Measurements from ENCODE around the gene ASS1.

Gene ASS1

DNA sequence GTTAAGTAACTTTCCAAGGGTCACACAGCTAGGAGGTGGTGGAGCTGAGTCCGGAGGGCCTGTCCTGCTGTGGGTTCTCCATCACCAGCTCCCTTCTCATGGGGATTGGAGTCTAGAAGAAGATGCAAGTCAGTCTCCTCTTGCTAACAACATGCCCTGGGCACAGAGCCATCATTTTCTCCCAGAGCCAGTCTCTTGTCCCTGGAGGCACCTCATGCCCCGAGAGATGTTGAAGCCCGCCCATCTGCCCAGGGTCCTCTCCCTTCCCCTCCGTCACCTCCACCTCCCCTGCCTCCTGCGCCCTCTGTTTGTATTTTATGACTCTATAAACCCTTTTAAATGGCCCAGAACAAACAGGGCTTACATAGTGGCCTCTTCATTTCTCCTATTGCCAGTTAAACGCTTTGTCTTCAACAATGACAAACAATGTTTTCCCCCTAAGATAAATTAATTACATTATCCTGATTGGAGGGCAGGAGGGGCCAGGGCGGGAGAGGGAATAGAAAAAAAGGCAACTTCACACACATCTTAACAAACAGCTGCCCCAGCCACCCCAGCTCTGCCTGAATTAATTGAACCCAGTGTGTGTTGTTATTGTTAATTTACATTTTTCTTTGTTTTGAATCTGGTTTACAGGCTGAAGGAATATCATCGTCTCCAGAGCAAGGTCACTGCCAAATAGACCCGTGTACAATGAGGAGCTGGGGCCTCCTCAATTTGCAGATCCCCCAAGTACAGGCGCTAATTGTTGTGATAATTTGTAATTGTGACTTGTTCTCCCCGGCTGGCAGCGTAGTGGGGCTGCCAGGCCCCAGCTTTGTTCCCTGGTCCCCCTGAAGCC is 55.8 kb downstream of the ASS1 start:
- no peak for DNase-seq

DNA sequence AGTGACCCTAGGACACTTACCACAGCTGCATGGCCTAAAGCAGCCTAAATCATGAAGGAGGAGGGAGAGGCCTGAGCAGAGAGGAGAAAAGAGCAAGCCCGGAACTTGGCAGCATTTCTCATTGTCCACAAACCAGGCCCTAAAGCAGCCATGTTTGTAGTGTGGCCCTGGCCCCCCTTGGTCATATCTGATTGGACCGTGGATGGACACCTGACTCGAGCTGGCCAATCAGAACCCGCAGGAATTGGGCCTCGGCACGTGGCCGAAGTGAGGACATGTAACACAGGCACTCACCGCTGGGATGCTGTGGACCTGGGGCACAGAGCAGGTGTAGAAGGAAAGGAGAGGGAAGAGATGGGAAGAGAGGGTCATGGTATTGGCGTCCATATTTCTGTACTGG is 56.9 kb downstream of the ASS1 start:
- no peak for DNase-seq

DNA sequence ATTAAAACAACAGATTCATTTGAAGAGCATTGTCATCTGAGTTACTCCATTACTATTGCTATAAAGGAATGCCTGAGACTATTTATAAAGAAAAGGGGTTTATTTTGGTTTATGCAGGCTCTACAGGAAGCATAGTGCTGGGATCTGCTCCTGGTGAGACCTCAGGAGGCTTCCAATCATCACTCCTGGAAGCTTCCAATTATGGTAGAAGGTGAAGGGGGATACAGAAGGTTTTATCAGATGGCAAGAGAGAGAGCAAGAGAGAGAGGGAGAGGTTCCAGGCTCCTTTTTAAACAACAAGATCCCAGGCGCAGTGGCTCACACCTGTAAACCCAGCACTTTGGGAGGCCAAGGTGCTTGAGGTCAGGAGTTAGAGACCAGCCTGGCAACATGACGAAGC is 63.5 kb downstream of the ASS1 start:
- no peak for DNase-seq

DNA sequence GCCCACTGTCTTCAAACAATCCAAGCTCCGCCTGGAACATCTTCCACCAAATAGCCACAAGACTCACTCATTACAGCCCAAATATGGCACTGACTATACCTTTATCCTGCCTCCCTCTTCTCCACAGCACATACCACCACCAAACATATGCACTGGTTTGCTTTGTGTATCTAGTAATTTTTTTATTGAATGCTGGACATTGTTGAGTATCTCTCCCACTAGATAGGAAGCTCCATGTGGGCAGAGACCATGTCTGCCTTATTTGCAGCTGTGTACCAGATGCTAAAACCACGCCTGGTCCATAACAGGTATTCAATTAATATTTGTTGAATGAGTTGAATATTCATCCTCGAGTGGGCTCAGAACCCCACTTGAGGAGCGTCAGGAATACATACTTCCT is 67.4 kb downstream of the ASS1 start:
- no peak for DNase-seq

DNA sequence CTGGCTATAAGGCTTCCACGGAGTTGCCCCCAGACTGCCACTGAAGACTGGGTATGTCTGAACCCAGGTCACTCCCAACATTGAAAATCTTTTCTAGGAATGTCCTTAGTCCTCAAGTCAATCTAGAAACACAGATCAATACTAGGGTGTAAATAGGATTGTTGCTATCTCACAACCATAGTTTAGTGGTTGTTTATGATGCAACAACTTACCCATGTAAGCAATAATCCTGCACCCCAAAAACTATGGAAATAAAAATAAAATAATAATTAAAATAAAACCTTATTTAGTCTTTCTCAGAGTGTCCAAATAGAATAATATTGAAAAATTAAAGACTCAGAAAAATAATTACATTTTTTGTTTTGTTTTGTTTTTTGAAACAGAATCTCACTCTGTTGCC is 68.3 kb downstream of the ASS1 start:
- no peak for DNase-seq

DNA sequence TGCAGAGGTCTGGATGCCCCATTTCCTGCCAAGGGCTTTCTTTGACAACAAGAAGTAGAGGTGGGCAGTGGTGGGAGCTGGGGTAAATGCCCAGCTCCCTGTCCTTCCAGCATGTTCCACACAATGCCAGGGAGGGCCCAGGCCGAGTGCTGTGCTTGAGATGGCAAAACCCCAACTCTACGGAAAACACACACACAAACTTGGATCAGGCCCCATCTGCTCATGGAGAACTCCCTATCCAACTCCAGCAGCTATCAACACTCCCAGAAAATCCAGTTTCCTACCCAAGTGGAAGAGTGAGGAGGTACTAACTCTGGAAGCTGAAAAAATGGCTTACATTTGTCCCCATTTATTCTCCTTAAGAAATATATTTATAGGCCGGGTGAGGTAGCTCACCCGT is 73.5 kb downstream of the ASS1 start:
- no peak for DNase-seq

DNA sequence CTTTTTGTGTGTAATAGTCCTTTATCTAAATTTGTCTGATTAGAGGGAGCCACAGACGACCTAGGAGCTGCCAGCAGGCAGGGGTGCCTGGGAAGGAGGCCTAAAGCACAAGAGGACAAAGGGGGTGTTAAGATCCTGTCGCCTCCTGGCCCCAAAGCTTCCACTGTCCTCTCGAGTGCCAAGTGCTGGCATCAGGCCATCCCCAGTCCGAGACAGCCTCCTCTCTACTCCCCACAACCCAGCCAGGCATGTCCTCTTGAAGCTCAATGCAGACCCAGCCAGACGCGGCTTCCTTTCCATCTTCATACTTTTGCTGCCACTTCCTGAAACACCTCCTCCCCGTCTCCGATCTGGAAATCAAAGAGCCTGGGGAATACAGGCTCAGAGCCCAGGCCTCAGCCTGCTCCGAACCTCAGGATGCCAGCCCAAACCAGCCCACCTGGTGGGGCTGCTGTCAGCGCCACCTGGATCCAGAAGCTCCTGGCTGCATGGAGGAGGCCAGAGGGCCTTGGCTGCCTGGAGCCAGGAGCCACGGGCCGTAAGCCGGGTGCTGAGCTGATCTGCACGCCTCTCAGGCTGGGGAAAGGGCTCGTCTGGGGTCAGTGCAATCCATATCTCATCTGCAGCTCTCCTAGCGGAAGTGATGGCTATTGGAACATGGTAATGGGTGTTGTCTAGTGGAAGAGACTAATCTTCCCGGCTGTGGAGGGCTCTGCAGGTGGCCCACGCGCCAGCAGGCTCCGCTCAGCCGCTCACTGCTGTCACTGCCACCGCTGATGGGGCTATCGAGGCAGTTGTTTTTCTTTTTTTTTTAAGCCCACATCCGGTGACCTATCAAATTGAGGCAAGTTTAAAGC is 74.4 kb downstream of the ASS1 start:
- no peak for DNase-seq

DNA sequence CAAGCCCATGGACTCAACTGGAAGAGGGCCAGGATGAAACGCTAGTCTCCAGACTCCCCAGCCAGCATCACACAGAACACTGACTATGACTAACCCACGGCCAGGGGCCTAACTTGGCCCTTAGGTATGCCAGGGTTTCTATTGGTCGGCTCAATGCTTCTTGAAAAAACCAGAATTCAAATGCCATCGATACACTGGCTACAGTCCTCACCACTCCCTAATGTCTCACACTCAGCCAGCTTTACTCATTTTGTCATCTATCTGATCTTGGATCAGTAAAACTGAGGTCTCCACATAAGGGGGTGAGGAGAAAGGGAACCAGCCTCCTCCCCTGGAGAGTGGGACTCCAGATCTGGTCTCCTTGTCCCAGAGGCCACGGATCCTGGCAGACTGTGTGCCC is 75.2 kb downstream of the ASS1 start:
- DNase-seq: no peak

DNA sequence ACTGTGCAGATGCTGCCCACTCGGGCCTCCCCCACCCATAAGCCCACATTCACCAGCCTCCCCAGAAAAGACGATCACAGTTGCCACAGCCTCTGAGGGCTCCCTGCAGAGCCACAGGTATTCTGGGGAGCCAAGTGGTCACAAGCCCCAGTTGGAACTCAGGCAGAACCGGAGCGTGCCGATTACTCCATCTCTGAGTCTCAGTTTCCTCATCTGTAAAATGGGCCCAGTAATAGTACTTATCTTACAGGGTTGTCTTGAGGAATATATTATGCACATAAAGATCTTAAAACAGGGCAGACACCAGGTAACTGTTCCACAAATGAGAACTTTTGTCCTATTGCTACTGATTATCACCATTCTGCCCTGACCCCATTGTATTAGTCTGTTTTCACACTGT is 77.0 kb downstream of the ASS1 start:
- no peak for DNase-seq

DNA sequence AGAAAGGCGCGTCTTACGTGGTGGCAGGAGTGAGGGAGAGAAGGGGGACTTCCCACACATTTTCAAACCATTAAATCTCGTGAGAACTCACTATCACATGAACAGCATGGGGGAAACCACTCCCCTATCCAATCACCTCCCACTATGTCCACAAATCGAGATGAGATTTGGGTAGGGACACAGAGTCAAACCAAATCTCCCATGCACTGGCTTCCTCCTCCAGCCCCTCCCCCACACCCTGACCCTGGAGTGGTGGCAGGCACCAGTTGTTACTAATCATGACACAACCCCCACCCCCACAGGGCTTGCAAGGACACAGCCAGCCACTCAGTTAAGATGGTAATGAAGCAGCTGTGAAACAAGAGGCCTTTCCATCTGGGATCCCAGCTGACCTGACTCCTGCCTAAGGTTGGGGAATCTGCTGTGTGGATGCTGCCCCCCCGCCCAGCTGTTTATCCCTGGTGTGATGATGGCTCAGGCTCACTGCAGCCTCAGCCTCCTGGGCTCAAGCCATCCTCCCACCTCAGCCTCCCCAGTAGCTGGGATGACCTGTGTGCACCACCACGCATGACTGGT is 77.6 kb downstream of the ASS1 start:
- no peak for DNase-seq

DNA sequence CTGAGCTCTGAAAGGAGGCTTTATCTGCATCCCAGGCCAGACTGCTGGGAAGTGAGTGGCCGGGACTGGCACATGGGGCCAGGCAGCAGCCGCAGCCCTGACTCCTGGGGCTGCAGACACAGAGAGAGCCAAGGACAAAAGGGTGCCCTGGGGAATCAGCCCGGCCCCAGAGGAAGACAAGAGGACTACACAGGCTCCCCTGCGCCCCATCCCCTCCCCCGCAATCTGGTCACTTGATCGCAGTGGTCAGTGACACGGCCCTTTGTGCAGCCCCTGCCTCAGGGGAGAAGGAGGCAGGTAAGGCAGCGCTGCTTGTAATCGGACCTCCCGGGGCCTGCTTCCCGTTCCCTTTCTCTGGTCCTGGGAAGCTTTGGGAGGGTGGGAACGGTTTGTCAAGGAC is 79.2 kb downstream of the ASS1 start:
- no peak for DNase-seq

DNA sequence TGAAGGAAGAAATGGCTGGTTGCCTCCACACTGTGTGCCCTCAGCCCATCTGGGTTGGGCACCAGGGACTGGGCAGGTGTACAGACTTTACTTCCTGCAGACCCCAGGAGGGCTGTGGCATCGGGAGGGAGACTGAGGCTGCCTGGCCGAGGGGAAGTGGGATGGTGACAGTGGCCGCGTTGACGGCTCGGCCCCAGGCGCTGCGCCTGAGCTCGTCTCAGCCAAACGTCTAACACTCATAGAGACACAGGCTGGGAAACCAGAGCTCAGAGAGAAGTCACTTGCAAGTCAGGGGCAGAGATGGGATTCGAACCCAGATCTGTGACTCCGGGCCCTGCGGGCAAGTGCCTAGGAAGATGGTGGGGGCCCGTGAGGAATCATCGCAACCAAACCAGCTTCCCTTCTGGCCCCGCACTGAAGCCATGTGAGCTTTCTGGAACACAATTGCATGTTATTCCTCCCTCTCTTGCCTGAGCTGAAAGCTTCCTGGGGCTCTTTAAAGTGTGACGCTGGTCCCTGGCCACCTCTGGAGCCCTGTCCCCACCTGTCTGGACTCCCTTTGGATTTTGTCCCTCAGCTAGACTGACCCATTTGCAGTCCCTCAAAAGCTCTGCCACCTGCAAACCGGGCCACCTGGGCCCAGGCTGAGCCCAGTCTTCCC is 81.6 kb downstream of the ASS1 start:
- no peak for DNase-seq

DNA sequence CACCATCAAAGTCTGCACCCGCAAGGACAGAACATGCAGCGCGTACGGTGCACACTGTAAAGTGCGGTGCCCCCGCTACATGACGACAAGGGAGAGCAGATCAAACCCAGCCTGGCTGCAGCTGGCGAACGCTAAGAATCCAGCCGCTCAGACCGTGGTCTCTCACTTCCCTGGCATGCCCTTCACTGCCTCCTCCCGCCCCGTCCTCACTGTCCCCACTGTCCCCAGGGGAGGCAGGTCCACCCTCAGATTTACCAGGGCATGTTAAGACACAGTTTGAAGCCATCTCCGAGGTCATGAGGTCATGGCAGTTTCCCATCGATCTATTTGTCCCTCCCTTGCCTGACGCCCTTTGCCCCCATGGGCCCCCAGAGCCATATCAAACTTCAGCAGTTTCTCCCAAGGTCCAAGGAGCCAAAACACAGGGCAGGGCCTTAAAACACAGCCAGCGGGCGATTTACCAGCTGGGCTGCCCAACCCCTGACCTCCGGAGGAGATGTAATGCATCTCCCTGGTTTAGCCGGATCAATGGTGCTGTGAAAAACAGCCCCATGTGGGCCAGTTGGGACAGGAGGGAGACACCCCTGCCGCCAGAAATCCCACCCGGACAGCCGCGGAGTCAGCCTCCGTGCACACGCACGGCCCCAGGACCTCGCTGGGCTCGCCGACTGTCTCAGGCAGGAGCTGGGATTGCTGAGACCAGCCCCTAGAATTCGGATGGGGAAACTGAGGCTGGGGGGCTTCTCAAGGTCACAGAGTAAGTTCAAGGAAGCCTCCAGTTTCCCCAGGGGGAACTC is 82.3 kb downstream of the ASS1 start:
- no peak for DNase-seq

DNA sequence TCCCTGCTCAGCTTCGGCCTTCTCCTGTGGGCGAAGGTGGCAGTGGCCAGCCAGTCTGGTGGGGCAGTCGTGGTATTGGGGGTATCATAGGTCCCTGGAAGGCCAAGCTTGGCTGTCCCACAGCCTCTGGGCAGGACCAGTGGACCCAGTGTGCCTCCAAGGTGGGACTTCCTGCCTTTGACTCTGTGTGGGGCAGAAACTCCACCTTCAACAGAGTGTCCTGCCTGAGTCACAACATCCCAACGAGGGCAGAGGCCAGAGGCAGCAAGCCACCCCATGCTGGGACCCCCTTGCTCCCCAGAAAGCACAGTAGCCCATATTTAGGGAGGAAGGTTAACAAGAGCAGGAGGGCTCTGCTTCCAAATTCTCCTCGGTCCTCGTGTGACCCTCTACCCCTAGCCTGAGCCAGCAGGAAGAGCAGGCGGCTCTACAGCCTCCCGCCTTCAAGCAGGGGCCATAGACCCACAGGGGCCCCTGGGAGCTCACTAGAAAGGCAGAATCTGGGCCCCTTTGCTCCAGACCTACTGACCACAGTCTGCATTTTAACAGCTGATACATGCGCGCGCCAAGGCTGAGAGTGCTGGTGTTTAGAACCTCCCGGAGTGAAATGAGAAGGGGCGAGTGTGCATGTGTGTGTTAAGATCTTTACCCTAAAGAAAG is 83.0 kb downstream of the ASS1 start:
- DNase-seq: no peak

DNA sequence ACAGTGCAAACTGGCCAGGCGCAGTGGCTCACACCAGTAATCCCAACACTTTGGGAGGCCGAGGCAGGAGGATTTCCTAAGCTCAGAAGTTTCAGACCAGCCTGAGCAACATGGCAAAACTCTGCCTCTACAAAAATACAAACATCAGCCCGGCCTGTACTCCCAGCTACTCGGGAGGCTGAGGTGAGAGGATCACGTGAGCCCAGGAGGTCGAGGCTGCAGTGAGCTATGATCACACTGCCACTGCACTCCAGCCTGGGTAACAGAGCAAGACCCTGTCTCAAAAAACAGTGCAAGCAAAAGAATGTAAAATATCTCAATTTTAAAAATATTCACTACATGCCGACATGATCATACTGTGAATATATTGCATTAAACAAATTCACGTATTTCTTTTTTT is 83.9 kb downstream of the ASS1 start:
- no peak for DNase-seq

DNA sequence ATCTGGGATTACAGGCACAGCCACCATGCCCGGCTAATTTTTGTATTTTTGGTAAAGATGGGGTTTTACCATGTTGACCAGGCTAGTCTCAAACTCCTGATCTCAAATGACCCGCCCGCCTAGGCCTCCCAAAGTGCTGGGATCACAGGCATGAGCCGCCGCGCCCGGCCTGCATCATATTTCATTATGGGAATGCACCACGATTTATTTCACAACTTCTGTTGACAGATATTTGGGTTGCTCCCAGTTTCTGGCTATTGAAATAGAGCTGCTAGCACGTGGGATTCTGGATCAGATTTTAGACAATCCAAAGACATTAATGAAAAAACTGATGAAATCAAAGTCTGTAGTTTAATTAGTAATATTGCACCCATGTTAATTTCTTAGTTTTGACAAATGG is 86.2 kb downstream of the ASS1 start:
- no peak for DNase-seq

DNA sequence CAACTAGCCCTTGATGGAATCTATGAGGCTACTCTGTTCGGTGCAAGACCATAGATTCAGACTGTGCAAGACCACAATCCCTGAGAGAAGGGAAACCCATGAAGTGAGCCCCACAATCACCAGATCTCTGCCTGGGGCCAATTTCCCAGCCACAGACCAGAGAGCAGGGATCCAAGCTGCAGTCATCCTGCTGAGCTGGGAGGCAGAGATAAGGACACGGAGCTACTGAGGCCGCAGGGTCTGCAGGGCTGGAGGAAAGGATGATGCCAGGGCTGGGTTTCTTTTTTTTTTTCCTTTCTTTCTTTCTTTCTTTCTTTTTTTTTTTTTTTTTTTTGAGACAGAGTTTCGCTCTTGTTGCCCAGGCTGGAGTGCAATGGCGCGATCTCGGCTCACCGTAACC is 86.9 kb downstream of the ASS1 start:
- no peak for DNase-seq

DNA sequence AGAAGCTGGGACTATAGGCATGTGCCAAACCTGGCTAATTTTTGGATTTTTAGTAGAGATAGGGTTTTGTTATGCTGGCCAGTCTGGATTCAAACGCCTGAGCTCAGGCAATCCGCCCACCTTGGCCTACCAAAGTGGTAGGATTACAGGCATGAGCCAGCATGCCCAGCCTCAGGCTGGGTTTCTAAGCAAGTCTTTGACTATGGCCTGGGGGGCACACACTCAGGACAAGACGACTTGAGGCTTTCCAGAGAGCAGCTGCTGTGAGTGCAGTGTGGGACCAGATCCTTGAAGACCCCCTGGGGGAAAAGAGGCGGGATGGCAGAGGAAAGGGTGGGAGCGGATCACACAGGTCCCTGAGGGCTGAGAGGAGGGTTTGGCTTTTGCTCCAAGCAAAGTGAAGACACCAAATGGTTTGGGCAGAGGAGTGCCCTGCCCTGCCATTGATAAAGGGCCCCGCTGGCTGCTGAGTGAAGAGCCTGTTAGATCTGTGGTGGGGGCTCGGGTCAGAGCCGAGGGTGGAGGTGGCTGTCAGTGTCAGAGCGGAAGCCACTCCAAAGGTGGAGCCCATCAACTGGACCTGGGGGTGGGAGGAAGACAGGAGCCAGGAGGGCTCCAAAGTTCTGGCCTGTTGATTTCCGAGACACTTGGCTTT is 87.8 kb downstream of the ASS1 start:
- DNase-seq: no peak

DNA sequence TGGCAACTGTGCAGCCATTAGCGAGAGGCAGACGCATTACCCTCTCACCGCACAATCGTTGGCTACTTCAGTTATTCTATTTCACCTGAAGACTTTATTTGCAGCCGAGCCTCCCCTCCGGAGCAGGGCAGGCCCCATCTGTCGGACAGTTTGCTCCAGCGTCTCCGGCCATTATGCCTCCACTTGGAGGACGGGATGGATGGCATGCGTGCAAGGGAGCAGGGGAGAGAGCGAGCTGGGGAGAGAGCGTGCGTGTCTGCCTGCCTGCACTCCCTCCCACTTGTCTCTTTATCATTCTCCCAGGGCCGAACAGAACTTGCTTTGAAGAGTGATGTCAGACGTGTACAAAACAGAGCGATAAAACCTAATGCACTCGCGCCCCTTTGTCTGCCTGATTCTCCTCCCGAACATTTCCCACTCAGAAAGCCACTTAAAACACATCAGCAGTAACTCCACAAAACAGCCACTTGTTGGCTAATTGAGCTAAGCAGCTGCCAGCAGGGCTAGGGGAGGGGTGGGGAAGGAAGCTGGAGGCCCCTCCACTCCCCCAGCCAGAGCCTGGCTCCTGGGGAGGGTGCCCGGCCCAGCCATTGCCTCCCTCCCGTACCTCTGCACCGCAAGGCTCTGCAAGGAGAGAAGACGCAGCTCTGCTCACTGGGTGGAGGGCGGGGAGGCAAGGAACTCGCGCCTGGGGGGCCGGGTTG is 91.2 kb downstream of the ASS1 start:
- no peak for DNase-seq

DNA sequence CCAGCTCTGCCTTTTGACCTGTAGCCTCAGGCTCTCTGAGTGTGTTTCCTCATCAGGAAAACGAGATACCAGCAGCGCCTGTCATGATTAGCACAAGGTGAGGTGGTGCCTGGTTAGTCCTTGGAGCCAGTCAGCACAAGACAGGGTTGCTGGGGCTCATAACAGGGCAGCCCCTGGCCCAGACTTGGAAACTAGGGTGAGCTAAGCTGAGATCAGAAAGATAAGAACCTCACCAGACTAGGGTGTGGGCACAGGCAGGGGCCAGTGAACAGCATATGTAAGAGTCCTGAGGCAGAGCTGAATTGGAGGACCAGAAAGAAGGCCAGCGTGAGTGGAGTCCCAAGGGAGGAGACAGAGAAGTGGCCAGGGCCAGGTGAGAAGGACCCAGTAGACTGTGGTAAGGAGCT is 91.9 kb downstream of the ASS1 start:
- no peak for DNase-seq
